ENCODE results near the gene CRYGS.
A peak's percentile ranks its signal among the peaks of the same experiment; 100 is the strongest.

- TF ChIP-seq CTCF (IDR thresholded peaks at IDR 0.05; ENCODE audit: low read length) (peak; percentile 92), EZH2phosphoT487 (IDR thresholded peaks at IDR 0.05; ENCODE audit: low read length) (no peak), EZH2 (optimal IDR thresholded peaks at IDR 0.05; ENCODE audit: low read depth, low read length) (no peak)
These were observed 3.9 kb downstream of the CRYGS start for GRCh38 chr3:186540221-186540834.

Data from MM.1S (cell line).